ENCODE data around the gene DSG1.
"Not testable (repeated sequence)": the region's sequence is repeated elsewhere in the genome, so short reads cannot be mapped to it uniquely, and the experiment has no call there.

Gene DSG1

DNA sequence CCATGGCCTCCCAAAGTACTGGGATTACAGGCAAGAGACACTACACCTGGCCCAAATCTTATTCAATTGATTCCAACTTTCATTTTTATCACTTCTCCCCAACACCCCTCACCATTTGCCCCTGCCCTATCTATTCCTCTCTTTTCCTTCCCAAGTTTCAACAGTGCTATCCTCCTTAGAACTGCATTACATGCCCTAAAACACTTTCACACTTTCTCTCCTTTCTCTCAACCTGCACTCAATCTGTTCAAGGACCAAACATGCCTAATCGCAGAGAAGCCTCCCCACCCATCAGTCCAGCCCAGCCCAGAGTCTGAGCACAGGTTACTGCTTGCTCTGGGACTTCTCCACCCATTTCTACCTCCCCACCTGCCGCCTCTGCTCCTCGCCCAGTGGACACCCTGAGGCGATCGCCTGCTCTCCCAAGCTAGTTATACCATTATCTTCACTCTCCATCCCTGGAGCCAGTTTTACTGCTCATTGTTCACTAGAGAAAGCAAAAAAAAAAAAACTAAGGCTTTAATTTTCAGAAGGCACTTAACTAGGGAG is 23.7 kb upstream of the DSG1 start:
- TF ChIP-seq TAF1 (IDR thresholded peaks at IDR 0.05; ENCODE audit: borderline replicate concordance, low read depth, low read length) (no peak), POLR2A (IDR thresholded peaks at IDR 0.05; ENCODE audit: low read depth, low read length) (no peak), POLR2AphosphoS5 (IDR thresholded peaks at IDR 0.05; ENCODE audit: low read depth, low read length) (no peak)
- DNase-seq (ENCODE audit: insufficient read length) (no peak), FAIRE-seq (no peak)

- no peak for DNase-seq (ENCODE audit: insufficient read length)
- no peak for TF ChIP-seq POLR2A (IDR thresholded peaks at IDR 0.05; ENCODE audit: low read depth, low read length)
- no peak for TF ChIP-seq POLR2AphosphoS5 (IDR thresholded peaks at IDR 0.05; ENCODE audit: low read depth, low read length)
- TF ChIP-seq TAF1 (IDR thresholded peaks at IDR 0.05; ENCODE audit: borderline replicate concordance, low read depth, low read length): no peak
- FAIRE-seq: peak; percentile 56
Observed at GRCh38 chr18:31297248-31297647, 20.7 kb upstream of the DSG1 start.

GRCh38 chr18:31301201-31301655 is 16.7 kb upstream of the DSG1 start:
- FAIRE-seq (no peak), DNase-seq (ENCODE audit: insufficient read length) (no peak)
- TF ChIP-seq TAF1 (IDR thresholded peaks at IDR 0.05; ENCODE audit: borderline replicate concordance, low read depth, low read length) (no peak), POLR2AphosphoS5 (IDR thresholded peaks at IDR 0.05; ENCODE audit: low read depth, low read length) (no peak), POLR2A (IDR thresholded peaks at IDR 0.05; ENCODE audit: low read depth, low read length) (no peak)

- FAIRE-seq (no peak), DNase-seq (ENCODE audit: insufficient read length) (no peak)
- TF ChIP-seq POLR2AphosphoS5 (IDR thresholded peaks at IDR 0.05; ENCODE audit: low read depth, low read length) (no peak), TAF1 (IDR thresholded peaks at IDR 0.05; ENCODE audit: borderline replicate concordance, low read depth, low read length) (no peak), POLR2A (IDR thresholded peaks at IDR 0.05; ENCODE audit: low read depth, low read length) (no peak)
Observed at GRCh38 chr18:31302991-31303390, 15.0 kb upstream of the DSG1 start.

GRCh38 chr18:31303771-31304170 is 14.2 kb upstream of the DSG1 start:
- FAIRE-seq (no peak), DNase-seq (ENCODE audit: insufficient read length) (no peak)
- no peak for TF ChIP-seq POLR2A (IDR thresholded peaks at IDR 0.05; ENCODE audit: low read depth, low read length)
- TF ChIP-seq POLR2AphosphoS5 (IDR thresholded peaks at IDR 0.05; ENCODE audit: low read depth, low read length): no peak
- TF ChIP-seq TAF1 (IDR thresholded peaks at IDR 0.05; ENCODE audit: borderline replicate concordance, low read depth, low read length): no peak

DNA sequence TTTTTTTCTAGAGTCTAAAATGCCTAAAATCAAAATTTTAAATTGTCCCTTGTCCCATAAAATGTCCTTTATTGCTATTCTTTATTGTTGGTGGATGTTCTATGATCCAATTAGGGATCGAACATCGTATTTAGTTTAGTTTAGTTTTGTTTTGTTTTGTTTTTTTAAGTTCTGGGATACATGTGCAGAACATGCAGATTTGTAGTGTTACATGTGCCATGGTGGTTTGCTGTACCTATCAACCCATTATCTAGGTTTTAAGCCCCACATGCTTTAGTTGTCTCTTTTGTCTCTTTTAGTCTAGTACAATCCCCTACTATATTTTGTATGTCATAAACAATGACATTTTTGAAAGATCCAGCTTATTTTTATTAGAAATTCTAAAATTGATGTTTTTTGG is 8.8 kb upstream of the DSG1 start:
- FAIRE-seq (no peak), DNase-seq (ENCODE audit: insufficient read length) (no peak)
- TF ChIP-seq POLR2AphosphoS5 (IDR thresholded peaks at IDR 0.05; ENCODE audit: low read depth, low read length): no peak

DNA sequence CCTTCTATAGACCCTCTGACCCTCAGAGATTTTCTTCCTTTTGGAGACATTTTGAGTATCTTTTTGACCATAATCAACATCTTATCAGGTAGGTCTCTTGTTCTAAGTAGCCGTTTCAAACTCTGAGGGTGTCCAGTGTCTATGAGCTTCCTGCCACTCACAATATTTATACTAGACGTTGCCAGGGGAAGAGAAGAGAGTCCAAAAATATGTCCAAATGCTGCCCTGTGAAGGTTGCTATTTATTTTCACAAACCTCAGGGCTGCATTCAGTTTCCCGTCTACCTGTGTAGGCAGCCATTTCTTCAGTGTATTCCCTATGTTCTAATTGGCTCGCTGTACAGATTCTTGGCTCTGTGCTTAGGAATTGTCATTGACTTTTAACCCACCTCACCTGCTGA is 986 bp upstream of the DSG1 start:
- no peak for DNase-seq (ENCODE audit: insufficient read length)
- no peak for FAIRE-seq
- no peak for TF ChIP-seq TAF1 (IDR thresholded peaks at IDR 0.05; ENCODE audit: borderline replicate concordance, low read depth, low read length)

DNA sequence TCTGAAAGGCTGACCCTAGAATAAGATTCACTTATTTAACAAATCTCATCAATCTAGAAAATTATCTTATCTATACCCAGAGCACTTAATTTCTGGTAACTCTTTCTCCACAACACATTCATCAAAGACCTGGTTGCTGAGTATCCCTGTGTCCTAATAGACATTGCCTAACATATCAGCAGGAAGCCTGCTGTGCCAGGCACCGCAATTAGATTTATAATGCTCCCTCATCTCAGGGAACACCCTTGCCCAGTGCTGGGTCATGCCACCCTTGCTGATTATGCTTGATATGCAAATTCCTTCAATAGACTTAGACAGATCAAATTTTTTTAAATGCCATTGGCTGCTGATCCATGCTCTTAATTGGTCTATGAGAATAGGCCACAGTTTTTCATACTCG is 3.8 kb downstream of the DSG1 start:
- FAIRE-seq: no peak

GRCh38 chr18:31325051-31325450 is 7.1 kb downstream of the DSG1 start:
- no peak for DNase-seq (ENCODE audit: insufficient read length)
- no peak for FAIRE-seq
- TF ChIP-seq TAF1 (IDR thresholded peaks at IDR 0.05; ENCODE audit: borderline replicate concordance, low read depth, low read length) (no peak), POLR2AphosphoS5 (IDR thresholded peaks at IDR 0.05; ENCODE audit: low read depth, low read length) (no peak), POLR2A (IDR thresholded peaks at IDR 0.05; ENCODE audit: low read depth, low read length) (no peak)

More for the DNA sequence above, 3.8 kb downstream of the DSG1 start:
- TF ChIP-seq POLR2A (IDR thresholded peaks at IDR 0.05; ENCODE audit: low read depth, low read length): no peak
- no peak for TF ChIP-seq TAF1 (IDR thresholded peaks at IDR 0.05; ENCODE audit: borderline replicate concordance, low read depth, low read length)
- no peak for TF ChIP-seq POLR2AphosphoS5 (IDR thresholded peaks at IDR 0.05; ENCODE audit: low read depth, low read length)
- DNase-seq (ENCODE audit: insufficient read length): no peak

DNA sequence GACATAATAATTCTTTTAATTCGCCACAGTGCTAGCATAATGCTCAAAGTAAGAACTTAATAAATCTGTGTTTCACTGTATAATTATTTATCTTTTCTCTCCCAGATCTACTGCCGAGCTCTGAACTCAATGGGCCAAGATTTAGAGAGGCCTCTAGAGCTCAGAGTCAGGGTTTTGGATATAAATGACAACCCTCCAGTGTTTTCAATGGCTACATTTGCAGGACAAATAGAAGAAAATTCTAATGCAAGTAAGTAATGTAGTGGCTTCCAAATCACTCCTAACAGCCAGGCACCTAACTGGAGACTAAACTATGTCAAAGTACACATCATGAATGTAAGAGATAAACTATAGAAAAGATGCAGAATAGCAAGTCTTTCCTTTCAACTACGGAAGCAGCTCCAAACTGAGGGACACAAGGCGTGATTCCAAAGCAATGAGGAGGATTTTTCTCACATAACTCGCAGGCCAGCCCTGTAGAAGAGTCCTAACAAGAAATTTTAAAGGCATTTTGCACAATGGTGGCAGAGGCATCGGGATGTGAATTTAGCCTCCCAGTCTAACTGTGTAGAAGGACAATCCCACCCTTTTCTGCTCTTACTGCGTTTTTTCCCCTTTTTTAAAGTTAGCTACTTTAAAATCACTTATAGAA is 12.0 kb downstream of the DSG1 start:
- DNase-seq (ENCODE audit: insufficient read length) (no peak), FAIRE-seq (no peak)
- no peak for TF ChIP-seq TAF1 (IDR thresholded peaks at IDR 0.05; ENCODE audit: borderline replicate concordance, low read depth, low read length)
- TF ChIP-seq POLR2A (IDR thresholded peaks at IDR 0.05; ENCODE audit: low read depth, low read length): no peak

DNA sequence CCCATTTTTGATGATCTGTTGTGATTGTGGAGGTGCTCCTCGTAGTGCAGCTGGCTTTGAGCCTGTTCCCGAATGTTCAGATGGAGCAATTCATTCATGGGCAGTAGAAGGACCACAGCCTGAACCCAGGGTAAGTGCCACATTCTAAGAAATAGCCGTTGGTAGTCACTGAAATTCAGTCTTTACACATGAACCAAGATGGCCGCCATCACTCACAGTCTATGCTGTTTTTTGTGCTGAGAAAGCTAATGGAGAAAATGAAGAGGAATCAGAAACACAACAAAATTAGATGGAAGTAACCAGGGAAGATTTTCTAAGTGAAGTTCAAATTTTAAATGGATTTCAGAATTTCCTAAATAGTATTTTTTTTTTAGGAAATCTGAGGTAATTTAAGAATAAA is 25.5 kb downstream of the DSG1 start:
- no peak for DNase-seq (ENCODE audit: insufficient read length)
- FAIRE-seq: no peak
- TF ChIP-seq POLR2AphosphoS5 (IDR thresholded peaks at IDR 0.05; ENCODE audit: low read depth, low read length) (no peak), TAF1 (IDR thresholded peaks at IDR 0.05; ENCODE audit: borderline replicate concordance, low read depth, low read length) (no peak), POLR2A (IDR thresholded peaks at IDR 0.05; ENCODE audit: low read depth, low read length) (no peak)

DNA sequence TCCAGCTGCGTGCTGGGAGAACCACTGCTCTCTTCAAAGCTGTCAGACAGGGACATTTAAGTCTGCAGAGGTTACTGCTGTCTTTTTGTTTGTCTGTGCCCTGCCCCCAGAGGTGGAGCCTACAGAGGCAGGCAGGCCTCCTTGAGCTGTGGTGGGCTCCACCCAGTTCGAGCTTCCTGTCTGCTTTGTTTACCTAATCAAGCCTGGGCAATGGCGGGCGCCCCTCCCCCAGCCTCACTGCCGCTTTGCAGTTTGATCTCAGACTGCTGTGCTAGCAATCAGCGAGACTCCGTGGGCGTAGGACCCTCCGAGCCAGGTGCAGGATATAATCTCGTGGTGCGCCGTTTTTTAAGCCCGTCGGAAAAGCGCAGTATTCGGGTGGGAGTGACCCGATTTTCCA is 35.4 kb downstream of the DSG1 start:
- FAIRE-seq; DNase-seq (ENCODE audit: insufficient read length): not testable (repeated sequence)

GRCh38 chr18:31354990-31355389 is 37.0 kb downstream of the DSG1 start:
- FAIRE-seq: no peak
- TF ChIP-seq POLR2AphosphoS5 (IDR thresholded peaks at IDR 0.05; ENCODE audit: low read depth, low read length) (no peak), TAF1 (IDR thresholded peaks at IDR 0.05; ENCODE audit: borderline replicate concordance, low read depth, low read length) (no peak), POLR2A (IDR thresholded peaks at IDR 0.05; ENCODE audit: low read depth, low read length) (no peak)
- DNase-seq (ENCODE audit: insufficient read length): no peak
